Mesenchymal stem cell (in vitro differentiated cells and primary cell): ENCODE data around the gene MVP. TPM values are rescaled to one million over a fixed set of nuclear protein-coding genes. Genes with fewer than 3 reads are reported as not detected.
A peak's percentile ranks its signal among the peaks of the same experiment; 100 is the strongest.
"Not testable (repeated sequence)": the region's sequence is repeated elsewhere in the genome, so short reads cannot be mapped to it uniquely, and the experiment has no call there.

ENCODE experiments used
- DNase-seq: peaks from one replicate; pipeline ENCODE4 v3.0.0-alpha.2; 2013
- H2AFZ ChIP-seq: one replicate; pipeline ENCODE4 v1.6.1; 2013; ENCODE audit warnings: low read depth, mild to moderate bottlenecking, control low read depth, inconsistent platforms, low read length, moderate library complexity
- H2AK5ac ChIP-seq: 2 replicates; pipeline ENCODE4 v1.6.1; 2013; ENCODE audit warnings: low read length, moderate library complexity, mild to moderate bottlenecking, inconsistent platforms; ENCODE audit not compliant: severe bottlenecking
- H2BK120ac ChIP-seq: one replicate; pipeline ENCODE4 v1.6.1; 2013; ENCODE audit warnings: low read depth, mild to moderate bottlenecking, inconsistent platforms, low read length, moderate library complexity
- H2BK12ac ChIP-seq, 2 experiments: one replicate each; pipeline ENCODE4 v1.6.1; 2013; ENCODE audit warnings: inconsistent platforms in 2 of 2, low read length in 2 of 2, mild to moderate bottlenecking in 2 of 2, moderate library complexity in 2 of 2, control low read depth in 1 of 2
- H2BK15ac ChIP-seq: one replicate; pipeline ENCODE4 v1.6.1; 2013; ENCODE audit warnings: mild to moderate bottlenecking, low read depth, inconsistent platforms; ENCODE audit not compliant: poor library complexity, severe bottlenecking
- H2BK5ac ChIP-seq: 2 replicates; pipeline ENCODE4 v1.6.1; 2013; ENCODE audit warnings: low read depth, mild to moderate bottlenecking, low read length, control low read depth, inconsistent platforms; ENCODE audit not compliant: poor library complexity, severe bottlenecking
- H3K14ac ChIP-seq, 2 experiments: one replicate each; pipeline ENCODE4 v1.6.1; 2013; ENCODE audit warnings: inconsistent platforms in 2 of 2, low read length in 2 of 2, control low read depth in 1 of 2, mild to moderate bottlenecking in 1 of 2, moderate library complexity in 1 of 2
- H3K18ac ChIP-seq, 2 experiments: one replicate each; pipeline ENCODE4 v1.6.1; 2013; ENCODE audit warnings: inconsistent platforms in 2 of 2, low read length in 2 of 2, control low read depth in 1 of 2, low read depth in 1 of 2, mild to moderate bottlenecking in 1 of 2
- H3K23ac ChIP-seq, 2 experiments: one replicate each; pipeline ENCODE4 v1.6.1; 2013; ENCODE audit warnings: inconsistent platforms in 2 of 2, low read length in 2 of 2, mild to moderate bottlenecking in 2 of 2, moderate library complexity in 2 of 2, control low read depth in 1 of 2
- H3K27ac ChIP-seq: 2 replicates; pipeline ENCODE4 v1.5.1; 2013; ENCODE audit warnings: mild to moderate bottlenecking, moderate library complexity, low read length, control low read depth, inconsistent platforms; ENCODE audit not compliant: poor library complexity, severe bottlenecking
- H3K27me3 ChIP-seq, 2 experiments: 2 replicates each; pipeline versions ENCODE4 v1.6.1 to v1.7.0; 2013; ENCODE audit warnings: low read length in 2 of 2, mild to moderate bottlenecking in 2 of 2, moderate library complexity in 2 of 2, control low read depth in 1 of 2, inconsistent platforms in 1 of 2; ENCODE audit not compliant: control insufficient read depth in 1 of 2, insufficient read depth in 1 of 2
- H3K36me3 ChIP-seq, 2 experiments: 2 replicates each; pipeline versions ENCODE4 v1.6.1 to v1.7.0; 2013; ENCODE audit warnings: low read length in 2 of 2, control low read depth in 1 of 2, inconsistent platforms in 1 of 2, low read depth in 1 of 2, mild to moderate bottlenecking in 1 of 2; ENCODE audit not compliant: insufficient read depth in 2 of 2, control insufficient read depth in 1 of 2
- H3K4ac ChIP-seq, 2 experiments: one replicate each; pipeline ENCODE4 v1.6.1; 2013; ENCODE audit warnings: inconsistent platforms in 2 of 2, low read length in 2 of 2, mild to moderate bottlenecking in 2 of 2, moderate library complexity in 2 of 2, control low read depth in 1 of 2, low read depth in 1 of 2
- H3K4me1 ChIP-seq: 2 replicates; pipeline ENCODE4 v1.6.1; 2013; ENCODE audit warnings: low read depth, low read length, control low read depth; ENCODE audit not compliant: control insufficient read depth, insufficient read depth
- H3K4me2 ChIP-seq: 2 replicates; pipeline ENCODE4 v1.6.1; 2013; ENCODE audit warnings: low read length, mild to moderate bottlenecking, inconsistent platforms; ENCODE audit not compliant: poor library complexity, severe bottlenecking
- H3K4me3 ChIP-seq, 2 experiments: 2 replicates each; pipeline versions ENCODE4 v1.5.1 to v1.7.0; 2013; ENCODE audit warnings: low read length in 2 of 2, mild to moderate bottlenecking in 2 of 2, control low read depth in 1 of 2, low read depth in 1 of 2; ENCODE audit not compliant: insufficient read depth in 1 of 2
- H3K79me1 ChIP-seq: replicated peaks from 2 replicates; pipeline ENCODE4 v1.6.1; 2013; ENCODE audit warnings: mild to moderate bottlenecking, control low read depth, low read length, inconsistent platforms; ENCODE audit not compliant: poor library complexity, severe bottlenecking
- H3K9ac ChIP-seq: 2 replicates; pipeline ENCODE4 v1.7.0; 2013; ENCODE audit warnings: mild to moderate bottlenecking, low read length, moderate library complexity
- H3K9me3 ChIP-seq: 2 replicates; pipeline ENCODE4 v1.7.0; 2013; ENCODE audit warnings: mild to moderate bottlenecking, low read length; ENCODE audit not compliant: control insufficient read depth
- H4K8ac ChIP-seq: one replicate; pipeline ENCODE4 v1.6.1; 2013; ENCODE audit warnings: inconsistent platforms, mild to moderate bottlenecking, low read length, moderate library complexity
- H4K91ac ChIP-seq: one replicate; pipeline ENCODE4 v1.6.1; 2013; ENCODE audit warnings: mild to moderate bottlenecking, low read length, inconsistent platforms
- WGBS: methylation state at CpG from one replicate; pipeline ENCODE4 v1.1.7; 2013; ENCODE audit warnings: mixed read lengths; 5-methylcytosine and 5-hydroxymethylcytosine counted together
- polyA plus RNA-seq, 2 experiments: library from polyadenylated mRNA; stranded (reverse); fragments of 200-250 nt; gene quantifications; one replicate each; pipeline ENCODE4 v1.2.3, GENCODE V29; 2013

MVP gene
- 148 TPM for polyA plus RNA-seq (2013, experiment 1 of 2)
- 142 TPM for polyA plus RNA-seq (2013, experiment 2 of 2)

DNA sequence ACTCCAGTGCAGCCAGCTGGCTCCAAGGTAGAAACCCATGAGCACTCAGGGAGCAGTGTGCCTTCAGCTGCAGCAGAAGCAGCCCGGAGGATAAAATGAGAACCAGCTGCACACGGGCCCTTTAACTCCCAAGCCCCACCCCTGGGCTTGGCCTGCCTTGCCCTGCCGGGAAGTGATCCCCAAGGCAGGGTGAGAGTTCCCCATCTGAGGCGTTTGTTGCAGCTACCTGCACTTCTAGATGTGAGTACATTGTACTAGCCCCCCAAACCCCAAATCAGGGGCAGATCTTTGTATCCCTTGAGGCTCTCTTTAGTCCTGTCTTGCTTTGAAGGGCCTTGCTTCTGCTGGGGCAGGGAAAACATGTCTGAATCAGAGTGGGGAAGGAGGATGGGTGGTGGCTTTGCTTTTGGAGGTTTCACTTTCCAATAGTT is at the start of gene MVP:
TSS of gene MVP (plus strand) at position 192 of the 431 bp plus-strand sequence. CDS start 10,088 bp downstream, outside the sequence.
- peak within 1 kb of the TSS; percentile 99 for H3K27ac ChIP-seq
- H3K36me3 ChIP-seq = peaks cover 11 to 31% of the 10 kb centered on the region in 2 experiments
- peak within 1 kb of the TSS; percentile 28 for H2BK15ac ChIP-seq
- peaks cover under 1% of the 10 kb centered on the region for H3K79me1 ChIP-seq
- DNase-seq = peak; percentile 72
- H3K4me2 ChIP-seq = peak within 1 kb of the TSS; percentile 72
- peak within 1 kb of the TSS; percentile 99 for H2AK5ac ChIP-seq
- peaks cover 41% of the 10 kb centered on the region for H3K4me1 ChIP-seq
- H4K8ac ChIP-seq = peak within 1 kb of the TSS; percentile 36
- H2BK120ac ChIP-seq = no peak within 1 kb of the TSS
- H4K91ac ChIP-seq = peak within 1 kb of the TSS; percentile 94
- WGBS = under 1% methylated on average over 4 of the region's 4 CpGs
- H3K9ac ChIP-seq = peak within 1 kb of the TSS; percentile 97
- H3K4ac ChIP-seq = peak within 1 kb of the TSS; percentile 69 to 84
- peak within 1 kb of the TSS; percentile 68 for H3K18ac ChIP-seq
- no peak within 1 kb of the TSS for H2AFZ ChIP-seq
- H3K9me3 ChIP-seq = no peaks in the 10 kb centered on the region
- peak within 1 kb of the TSS; percentile 49 to 75 for H2BK12ac ChIP-seq
- H3K4me3 ChIP-seq = peak within 1 kb of the TSS; percentile 48 to 97
- H3K14ac ChIP-seq = peak within 1 kb of the TSS in 1 of 2 experiments; percentile 78
- no peak within 1 kb of the TSS for H3K23ac ChIP-seq
- no peaks in the 10 kb centered on the region for H3K27me3 ChIP-seq
- H2BK5ac ChIP-seq = peak within 1 kb of the TSS; percentile 94

DNA sequence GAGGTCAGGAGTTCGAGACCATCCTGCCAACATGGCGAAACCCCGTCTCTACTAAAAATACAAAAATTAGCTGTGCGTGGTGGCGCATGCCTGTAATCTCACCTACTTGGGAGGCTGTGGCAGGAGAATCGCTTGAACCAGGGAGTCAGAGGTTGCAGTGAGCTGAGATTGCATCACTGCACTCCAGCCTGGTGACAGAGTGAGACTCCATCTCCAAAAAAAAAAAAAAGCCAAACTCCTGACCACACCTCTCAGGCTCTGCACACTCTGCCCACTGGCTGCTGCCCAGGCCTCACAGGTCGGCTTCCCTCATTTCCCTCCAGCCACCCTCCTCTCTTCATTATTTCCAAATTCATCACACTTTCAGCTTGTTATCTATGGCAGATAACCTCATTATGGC is 47.9 kb upstream of the MVP start:
- H3K4me1 ChIP-seq, H3K27me3 ChIP-seq, H3K18ac ChIP-seq, H4K91ac ChIP-seq, H2BK5ac ChIP-seq, H3K14ac ChIP-seq, H2BK15ac ChIP-seq, H3K27ac ChIP-seq, H3K79me1 ChIP-seq, H2AFZ ChIP-seq, H3K4me2 ChIP-seq, H3K36me3 ChIP-seq, H2BK120ac ChIP-seq, H3K9me3 ChIP-seq, H3K4me3 ChIP-seq, H2BK12ac ChIP-seq, H3K4ac ChIP-seq, H3K23ac ChIP-seq, H2AK5ac ChIP-seq, H3K9ac ChIP-seq, DNase-seq, H4K8ac ChIP-seq: not testable (repeated sequence)
- WGBS = 97% methylated on average over 7 of the region's 7 CpGs

DNA sequence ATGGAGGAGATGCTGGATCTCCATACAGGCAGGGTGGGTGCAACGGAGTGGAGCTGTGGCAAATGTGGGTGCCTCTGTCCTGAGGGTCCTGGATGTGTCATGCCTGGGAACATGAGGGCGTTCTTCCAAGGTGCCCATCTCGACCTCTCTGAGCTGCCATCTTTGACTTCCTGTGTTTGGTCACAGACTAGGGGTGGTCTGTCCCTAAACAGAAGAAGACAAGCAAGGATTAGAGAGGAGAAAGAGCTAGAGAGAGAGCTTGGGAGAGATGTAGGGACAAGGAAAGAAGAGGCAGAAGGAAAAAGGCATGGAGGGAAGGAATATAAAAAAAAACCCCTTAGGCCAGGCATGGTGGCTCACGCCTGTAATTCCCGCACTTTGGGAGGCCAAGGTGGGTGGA is 45.5 kb upstream of the MVP start:
- Histone ChIP-seq H3K9ac (no peak overlapping the region), H2BK12ac (no peak overlapping the region), H2BK15ac (no peak overlapping the region), H2AFZ (peak overlapping the region; percentile 36), H3K36me3 (no peaks in the 10 kb centered on the region), H3K14ac (no peak overlapping the region), H3K79me1 (no peaks in the 10 kb centered on the region), H3K9me3 (no peaks in the 10 kb centered on the region), H4K8ac (no peak overlapping the region), H4K91ac (no peak overlapping the region), H3K4ac (no peak overlapping the region), H2AK5ac (no peak overlapping the region), H3K27me3 (peaks cover 13 to 20% of the 10 kb centered on the region in 2 experiments), H3K4me3 (no peak overlapping the region), H3K4me1 (no peaks in the 10 kb centered on the region), H2BK120ac (no peak overlapping the region), H2BK5ac (no peak overlapping the region), H3K23ac (no peak overlapping the region), H3K4me2 (no peak overlapping the region), H3K18ac (no peak overlapping the region), H3K27ac (no peak overlapping the region)
- 88% methylated on average over 5 of the region's 5 CpGs for WGBS
- no peak for DNase-seq

DNA sequence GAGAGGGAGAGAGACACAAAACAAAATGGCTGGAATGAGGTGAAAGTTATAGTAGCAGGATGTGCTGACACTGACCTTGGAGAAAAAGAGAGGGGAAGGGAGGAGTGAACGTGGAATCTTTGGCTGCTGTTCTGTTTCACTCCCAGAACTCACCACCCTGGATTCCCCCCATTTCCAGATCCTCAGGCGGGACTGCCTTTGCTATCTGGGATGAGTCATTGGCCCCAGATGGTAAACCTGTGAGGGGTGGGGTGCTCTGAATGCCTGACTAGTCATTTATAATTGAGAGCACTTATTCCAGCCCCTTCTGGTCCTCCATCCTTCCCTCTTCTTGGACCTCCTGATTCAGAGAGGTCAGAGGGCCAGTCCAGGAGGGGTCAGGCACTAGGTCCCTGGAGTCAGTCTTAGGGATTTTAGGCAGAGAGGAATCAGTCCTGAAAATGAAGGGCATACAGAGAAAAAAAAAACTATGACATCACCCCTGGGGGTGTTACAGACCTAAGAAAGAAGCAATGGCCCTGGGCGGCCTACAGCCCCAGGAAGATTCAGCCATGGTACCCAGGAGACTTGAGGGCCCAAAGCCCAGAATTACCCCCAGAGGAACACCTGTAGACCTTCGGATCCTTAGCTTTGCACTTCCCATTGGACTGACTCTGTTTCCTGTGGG is 44.4 kb upstream of the MVP start:
- H2BK120ac ChIP-seq = no peak overlapping the region
- no peak overlapping the region for H3K27ac ChIP-seq
- H3K9me3 ChIP-seq = no peaks in the 10 kb centered on the region
- H2BK15ac ChIP-seq = no peak overlapping the region
- no peak overlapping the region for H3K14ac ChIP-seq
- H3K27me3 ChIP-seq = peaks cover 24 to 31% of the 10 kb centered on the region in 2 experiments
- H3K4me2 ChIP-seq = no peak overlapping the region
- H3K36me3 ChIP-seq = no peaks in the 10 kb centered on the region
- H4K91ac ChIP-seq = no peak overlapping the region
- peak; percentile 32 for DNase-seq
- H3K4me1 ChIP-seq = no peaks in the 10 kb centered on the region
- no peak overlapping the region for H2BK12ac ChIP-seq
- no peak overlapping the region for H2AFZ ChIP-seq
- H4K8ac ChIP-seq = no peak overlapping the region
- WGBS = 88% methylated on average over 2 of the region's 4 CpGs
- H2BK5ac ChIP-seq = no peak overlapping the region
- H3K23ac ChIP-seq = no peak overlapping the region
- no peak overlapping the region for H3K9ac ChIP-seq
- H3K4ac ChIP-seq = no peak overlapping the region
- no peak overlapping the region for H3K4me3 ChIP-seq
- no peaks in the 10 kb centered on the region for H3K79me1 ChIP-seq
- H3K18ac ChIP-seq = no peak overlapping the region
- no peak overlapping the region for H2AK5ac ChIP-seq
